ENCODE data around the gene GPR161. TPM values are rescaled to one million over a fixed set of nuclear protein-coding genes. Genes with fewer than 3 reads are reported as not detected.

The GPR161 gene
- total and polyA plus RNA-seq, 9 donors = 7.4 to 23.4 (median 16.1) TPM

DNA sequence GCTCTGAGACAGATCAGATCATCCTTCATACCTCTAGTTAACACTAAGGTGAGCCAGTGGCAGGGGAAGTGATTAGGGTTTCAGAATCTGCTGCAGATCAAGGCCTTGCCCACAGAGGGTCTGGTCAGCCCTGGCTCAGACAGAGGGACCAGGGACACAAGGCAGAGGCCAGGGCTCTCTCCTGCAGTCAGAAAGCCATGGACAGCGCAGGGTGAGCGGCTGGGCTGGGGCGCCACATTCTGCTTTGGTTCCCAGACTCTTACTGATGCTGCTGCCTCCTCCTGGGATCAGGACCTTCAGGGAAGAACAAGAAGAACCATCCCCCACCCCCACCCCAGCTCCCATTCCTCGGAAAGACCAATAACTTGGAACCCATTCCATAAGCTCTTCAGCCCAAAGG lies 43.1 kb downstream of the GPR161 start:
- intact Hi-C loops (cut with DNase I) = loop anchor here in 2 of 4 donors (5.0 kb wide), 2 partner anchors 44 to 49 kb away; partner anchors contain the start of gene GPR161 (in 1 of the 2)
- H3K4me1 ChIP-seq (ENCODE audit: insufficient read depth) = peaks cover 11% of the 10 kb centered on the region
- TF ChIP-seq POLR2A (IDR thresholded peaks at IDR 0.05) (no peak), EP300 (IDR thresholded peaks at IDR 0.05) (no peak)
- TF ChIP-seq, protein P1, sequence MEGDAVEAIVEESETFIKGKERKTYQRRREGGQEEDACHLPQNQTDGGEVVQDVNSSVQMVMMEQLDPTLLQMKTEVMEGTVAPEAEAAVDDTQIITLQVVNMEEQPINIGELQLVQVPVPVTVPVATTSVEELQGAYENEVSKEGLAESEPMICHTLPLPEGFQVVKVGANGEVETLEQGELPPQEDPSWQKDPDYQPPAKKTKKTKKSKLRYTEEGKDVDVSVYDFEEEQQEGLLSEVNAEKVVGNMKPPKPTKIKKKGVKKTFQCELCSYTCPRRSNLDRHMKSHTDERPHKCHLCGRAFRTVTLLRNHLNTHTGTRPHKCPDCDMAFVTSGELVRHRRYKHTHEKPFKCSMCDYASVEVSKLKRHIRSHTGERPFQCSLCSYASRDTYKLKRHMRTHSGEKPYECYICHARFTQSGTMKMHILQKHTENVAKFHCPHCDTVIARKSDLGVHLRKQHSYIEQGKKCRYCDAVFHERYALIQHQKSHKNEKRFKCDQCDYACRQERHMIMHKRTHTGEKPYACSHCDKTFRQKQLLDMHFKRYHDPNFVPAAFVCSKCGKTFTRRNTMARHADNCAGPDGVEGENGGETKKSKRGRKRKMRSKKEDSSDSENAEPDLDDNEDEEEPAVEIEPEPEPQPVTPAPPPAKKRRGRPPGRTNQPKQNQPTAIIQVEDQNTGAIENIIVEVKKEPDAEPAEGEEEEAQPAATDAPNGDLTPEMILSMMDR (IDR thresholded peaks at IDR 0.05) = no peak
- 89 to 93% (median 90%) methylated on average over 4 of the region's 4 CpGs for WGBS, 3 donors
- H3K27ac ChIP-seq = no peak overlapping the region
- no peaks in the 10 kb centered on the region for H3K9me3 ChIP-seq
- no peaks in the 10 kb centered on the region for H3K27me3 ChIP-seq
- H3K36me3 ChIP-seq = no peaks in the 10 kb centered on the region
- DNase-seq = no peak
- no peak overlapping the region for H3K4me3 ChIP-seq

DNA sequence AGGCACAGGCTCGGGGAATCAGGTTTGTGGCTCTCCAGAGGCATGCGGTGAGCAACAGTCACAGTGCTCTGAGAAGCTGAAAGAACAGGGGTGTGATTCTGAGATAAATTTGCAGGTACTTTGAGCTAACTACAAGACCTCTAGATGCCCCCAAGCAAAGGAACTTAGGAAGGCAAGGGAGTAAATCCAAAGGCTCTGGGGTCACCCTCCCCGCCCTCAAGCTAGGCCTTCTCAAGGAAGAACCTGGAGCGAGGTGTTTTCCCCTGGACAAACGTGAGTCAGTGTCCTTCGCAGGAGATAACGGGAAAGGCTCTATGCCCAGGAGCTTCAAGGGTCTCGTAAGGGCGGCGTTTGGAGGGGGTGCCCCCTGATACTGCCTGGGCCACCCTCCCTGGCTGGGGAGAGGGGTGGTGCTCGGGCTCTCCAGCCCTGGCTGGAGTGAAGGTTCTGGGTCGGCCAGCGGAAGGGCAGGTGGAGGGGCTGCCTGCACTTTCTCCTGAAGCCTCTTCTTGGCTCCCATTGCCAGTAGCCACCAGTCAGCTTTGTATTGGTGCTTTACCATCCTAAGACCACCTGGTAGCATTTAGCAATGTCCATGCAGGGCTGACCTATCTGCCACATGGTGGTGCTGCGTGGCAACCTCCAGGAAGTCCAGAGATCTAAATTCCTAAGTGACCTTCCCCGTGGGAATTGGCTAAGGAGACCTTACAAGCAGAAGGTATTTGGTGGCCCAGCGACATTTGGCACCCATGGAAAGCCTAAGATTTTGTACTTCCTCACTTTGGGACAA lies 44.0 kb downstream of the GPR161 start:
- TF ChIP-seq, protein P1 (IDR thresholded peaks at IDR 0.05) = peak in 1 of 3 donors; percentile 10
- TF ChIP-seq EP300 (IDR thresholded peaks at IDR 0.05) = no peak
- intact Hi-C loops (cut with DNase I) = loop anchor here in 2 of 4 donors (5.0 kb wide), 2 partner anchors 45 to 50 kb away; partner anchors contain the start of gene GPR161 (in 1 of the 2)
- no peak for DNase-seq
- peaks cover 11% of the 10 kb centered on the region for H3K4me1 ChIP-seq (ENCODE audit: insufficient read depth)
- 60 to 65% (median 64%) methylated on average over 16 of the region's 16 CpGs for WGBS, 3 donors
- H3K36me3 ChIP-seq = no peaks in the 10 kb centered on the region
- no peaks in the 10 kb centered on the region for H3K9me3 ChIP-seq
- no peaks in the 10 kb centered on the region for H3K27me3 ChIP-seq
- peak overlapping the region in 1 of 2 donors; percentile 28 for H3K27ac ChIP-seq
- no peak overlapping the region for H3K4me3 ChIP-seq

DNA sequence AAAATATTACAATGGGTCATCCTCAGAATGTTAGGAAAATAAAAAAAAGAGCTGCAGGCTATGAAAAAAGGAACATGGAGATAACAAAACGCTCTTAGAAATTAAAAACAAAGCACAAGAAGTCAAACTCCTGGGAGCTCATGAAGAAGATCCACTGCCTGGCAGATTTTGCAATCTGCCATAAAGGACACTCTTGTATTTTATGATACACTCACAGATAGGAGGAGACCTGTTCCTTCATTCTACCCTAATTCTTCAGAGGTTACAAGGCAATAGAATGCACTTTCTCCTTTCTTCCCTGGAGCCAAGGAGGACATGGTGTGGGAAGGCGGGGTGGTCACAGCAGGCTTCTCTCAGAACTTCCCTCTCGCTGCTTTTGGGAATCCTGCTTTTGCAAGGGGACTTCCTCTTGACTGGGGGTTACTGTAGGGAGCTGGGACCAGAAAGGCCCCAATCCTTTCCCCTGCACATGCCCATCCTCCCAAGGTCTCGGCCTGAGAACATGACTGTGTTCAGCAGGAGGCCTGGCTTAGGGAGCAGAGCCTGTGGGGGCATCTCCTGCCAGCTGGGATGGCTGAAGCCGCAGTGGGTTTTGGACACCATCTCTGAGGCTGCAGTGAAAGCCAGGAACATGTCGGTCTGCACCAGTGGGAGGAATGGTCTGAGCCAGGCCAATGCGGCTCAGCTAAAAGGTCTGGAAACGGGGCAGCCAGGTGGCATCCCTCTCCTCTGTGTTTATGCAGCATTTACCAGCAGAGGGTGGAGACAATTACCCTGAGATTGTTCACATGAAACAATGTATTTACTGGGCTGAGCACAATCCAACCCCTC lies 44.8 kb downstream of the GPR161 start:
- intact Hi-C loops (cut with DNase I) = loop anchor here in 2 of 4 donors (5.0 kb wide), 2 partner anchors 45 to 50 kb away; partner anchors contain the start of gene GPR161 (in 1 of the 2)

DNA sequence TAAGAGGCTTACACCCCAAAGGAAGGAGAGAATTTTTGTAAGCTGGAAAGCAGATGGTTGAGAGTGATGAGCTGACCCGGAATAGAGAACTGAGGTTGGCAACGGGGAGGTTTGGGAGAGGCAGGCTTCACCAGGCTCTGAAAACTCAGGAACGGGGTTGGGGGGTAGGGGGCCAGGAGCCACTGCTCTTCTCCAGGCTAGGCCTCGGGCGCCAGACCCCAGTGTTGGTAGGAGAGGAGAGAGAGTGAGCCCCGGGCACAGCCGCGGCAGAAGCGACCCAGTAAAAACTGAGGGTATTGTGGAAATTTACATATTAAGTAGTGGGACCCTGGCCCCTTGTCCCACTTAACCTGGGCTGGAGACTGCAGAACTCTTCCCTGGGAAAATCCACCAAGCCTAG lies 45.7 kb downstream of the GPR161 start:
- intact Hi-C loops (cut with DNase I) = loop anchor here in 2 of 4 donors (5.0 kb wide), 2 partner anchors 46 to 51 kb away; partner anchors contain the start of gene GPR161 (in 1 of the 2)

More for the DNA sequence above, 44.8 kb downstream of the GPR161 start:
- H3K36me3 ChIP-seq = no peaks in the 10 kb centered on the region
- H3K4me1 ChIP-seq (ENCODE audit: insufficient read depth) = peaks cover 11% of the 10 kb centered on the region
- no peak overlapping the region for H3K4me3 ChIP-seq
- no peaks in the 10 kb centered on the region for H3K27me3 ChIP-seq
- TF ChIP-seq EP300 (IDR thresholded peaks at IDR 0.05) (no peak), POLR2A (IDR thresholded peaks at IDR 0.05) (no peak)
- TF ChIP-seq, protein P1 (IDR thresholded peaks at IDR 0.05) = no peak
- peak overlapping the region in 1 of 2 donors; percentile 28 for H3K27ac ChIP-seq
- 30 to 34% (median 32%) methylated on average over 8 of the region's 8 CpGs for WGBS, 3 donors
- peak in 2 of 5 donors; percentile 46 to 72 for DNase-seq
- H3K9me3 ChIP-seq = no peaks in the 10 kb centered on the region

More for the DNA sequence above, 45.7 kb downstream of the GPR161 start:
- Histone ChIP-seq H3K27me3 (no peaks in the 10 kb centered on the region), H3K9me3 (no peaks in the 10 kb centered on the region), H3K27ac (peak overlapping the region; percentile 14 to 28), H3K36me3 (no peaks in the 10 kb centered on the region), H3K4me3 (no peak overlapping the region), H3K4me1 (ENCODE audit: insufficient read depth) (peaks cover 11% of the 10 kb centered on the region)
- no peak for TF ChIP-seq POLR2A (IDR thresholded peaks at IDR 0.05)
- TF ChIP-seq, protein P1 (IDR thresholded peaks at IDR 0.05) = no peak
- no peak for TF ChIP-seq EP300 (IDR thresholded peaks at IDR 0.05)
- WGBS, 3 donors = 90 to 93% (median 92%) methylated on average over 9 of the region's 9 CpGs
- no peak for DNase-seq
